NCI-H2171 (cell line): ENCODE results near the gene ZDHHC12.

ENCODE experiments used
- DNase-seq: peaks from one replicate; lab custom pipeline; 2025; lab: John Stamatoyannopoulos, UW

ZDHHC12 gene

DNA sequence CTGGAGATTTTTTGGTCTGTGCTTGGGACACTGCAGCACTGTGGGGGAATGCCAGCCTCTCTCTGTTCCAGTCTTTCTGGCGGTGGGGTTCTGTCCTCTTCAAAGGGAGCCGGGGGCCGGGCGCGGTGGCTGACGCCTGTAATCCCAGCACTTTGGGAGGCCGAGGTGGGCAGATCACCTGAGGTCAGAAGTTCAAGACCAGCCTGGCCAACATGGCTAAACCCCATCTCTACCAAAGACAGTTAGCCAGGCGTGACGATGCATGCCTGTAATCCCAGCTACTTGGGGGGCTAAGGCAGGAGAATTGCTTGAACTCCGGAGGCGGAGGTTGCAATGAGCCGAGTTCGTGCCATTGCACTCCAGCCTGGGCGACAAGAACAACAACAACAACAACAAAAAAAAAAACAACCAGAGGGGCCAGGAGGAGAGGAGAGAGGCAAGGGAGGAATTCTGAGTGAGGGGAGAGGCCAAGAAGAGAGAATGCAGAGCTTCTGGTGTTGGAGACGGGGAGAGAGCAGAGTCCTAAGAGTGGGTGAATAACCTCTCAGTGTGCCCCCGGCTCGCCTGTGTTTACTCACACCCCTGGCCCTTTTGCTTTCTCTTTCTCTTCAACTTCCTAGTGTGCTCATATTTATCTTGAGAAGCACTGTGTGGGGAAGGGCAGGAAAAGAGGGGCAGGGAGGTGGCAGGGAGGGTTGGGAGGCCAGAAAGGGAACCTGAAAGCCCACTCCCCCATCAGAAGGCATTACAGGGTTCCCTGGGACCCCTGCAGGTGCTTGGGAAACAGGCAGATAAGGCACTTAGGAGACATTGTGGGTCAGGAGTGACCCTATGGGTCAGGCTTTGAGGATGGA, 38.1 kb downstream of the ZDHHC12 start:
- DNase-seq: no peak

DNA sequence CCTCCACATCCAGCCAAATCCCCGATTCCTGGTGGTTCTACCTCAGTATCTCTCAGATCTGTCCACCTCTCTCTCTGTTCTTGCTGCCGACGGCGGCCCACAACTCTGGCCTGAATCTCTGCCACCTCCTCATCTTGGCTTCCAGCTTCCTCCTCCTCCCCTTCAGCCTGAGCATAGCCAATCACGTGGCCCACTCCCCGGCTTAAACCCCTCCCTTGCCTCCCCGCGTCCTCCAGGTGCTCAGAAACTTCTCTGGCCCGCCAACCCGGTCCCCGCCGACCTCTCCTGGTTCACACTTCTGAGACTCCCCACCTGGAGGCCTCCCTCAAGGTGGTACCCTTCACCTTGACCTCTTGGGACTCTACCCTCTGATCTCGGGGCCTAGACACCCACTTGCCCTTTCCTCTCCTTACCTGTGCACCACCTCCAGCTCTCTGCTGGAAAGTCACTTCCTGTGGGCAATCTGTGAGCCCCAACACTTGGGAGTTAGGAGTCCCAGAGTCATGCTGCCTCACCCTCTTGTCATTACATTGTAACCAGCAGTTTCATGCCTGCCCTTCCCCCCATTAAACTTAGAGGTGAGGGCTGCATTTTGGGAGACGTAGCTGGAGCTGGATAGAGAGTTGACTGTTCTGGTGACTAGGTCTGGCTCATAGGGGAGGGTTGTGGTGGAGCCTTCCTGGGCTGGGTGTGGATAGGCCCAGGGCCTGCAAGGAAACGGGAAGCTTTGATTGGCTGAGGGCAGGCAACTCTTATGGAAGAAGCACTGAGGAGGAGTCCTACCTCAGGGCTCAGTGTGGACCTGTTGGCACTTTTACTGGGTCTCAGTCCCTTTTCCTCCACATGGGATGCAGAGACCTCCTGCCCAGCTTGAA, 39.4 kb downstream of the ZDHHC12 start:
- no peak for DNase-seq

DNA sequence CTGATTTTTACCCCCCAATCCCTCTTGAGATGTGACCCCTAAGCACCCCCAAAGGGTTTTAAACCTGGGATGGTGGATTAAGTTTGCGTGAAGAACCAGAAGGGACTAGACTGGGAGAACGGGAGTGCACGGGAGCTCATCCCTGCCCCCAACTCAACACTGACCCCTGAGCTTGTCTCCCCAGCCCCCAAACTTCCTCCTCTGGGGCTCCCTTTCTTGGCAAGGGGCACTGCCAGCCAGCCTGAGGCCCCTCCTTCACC, 39.9 kb downstream of the ZDHHC12 start:
- no peak for DNase-seq

DNA sequence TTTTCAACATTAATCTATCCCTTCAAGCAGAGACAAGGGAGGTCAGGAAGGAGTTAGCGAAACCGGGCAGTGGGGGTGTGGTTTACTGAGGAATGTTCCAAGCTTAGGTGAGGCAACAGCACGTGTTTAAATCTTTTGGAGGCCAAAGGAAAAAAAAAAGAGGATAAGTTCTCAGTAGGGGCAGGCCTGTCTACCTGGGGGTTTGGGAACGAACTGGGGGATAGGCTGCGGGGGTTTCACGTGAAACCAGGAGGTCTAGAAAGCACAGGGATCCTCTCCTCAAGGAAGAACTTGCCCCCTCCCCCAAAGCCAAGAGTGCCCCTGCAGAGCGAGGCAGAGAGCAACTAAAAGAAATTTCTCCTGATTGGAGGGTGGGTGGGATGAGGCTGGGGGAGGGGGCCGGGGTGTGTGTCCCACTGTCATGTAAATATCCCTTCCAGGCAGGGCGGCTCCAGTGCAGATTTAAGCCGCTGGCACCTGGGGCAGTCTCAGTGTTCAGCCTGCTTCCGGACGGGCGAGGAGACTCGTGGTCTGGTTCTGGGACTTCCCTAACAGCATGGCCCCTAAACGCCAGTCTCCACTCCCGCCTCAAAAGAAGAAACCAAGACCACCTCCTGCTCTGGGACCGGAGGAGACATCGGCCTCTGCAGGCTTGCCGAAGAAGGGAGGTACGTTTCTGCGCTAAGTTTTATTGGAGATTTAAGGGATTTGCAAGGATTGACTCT, 40.4 kb downstream of the ZDHHC12 start:
- DNase-seq: no peak

DNA sequence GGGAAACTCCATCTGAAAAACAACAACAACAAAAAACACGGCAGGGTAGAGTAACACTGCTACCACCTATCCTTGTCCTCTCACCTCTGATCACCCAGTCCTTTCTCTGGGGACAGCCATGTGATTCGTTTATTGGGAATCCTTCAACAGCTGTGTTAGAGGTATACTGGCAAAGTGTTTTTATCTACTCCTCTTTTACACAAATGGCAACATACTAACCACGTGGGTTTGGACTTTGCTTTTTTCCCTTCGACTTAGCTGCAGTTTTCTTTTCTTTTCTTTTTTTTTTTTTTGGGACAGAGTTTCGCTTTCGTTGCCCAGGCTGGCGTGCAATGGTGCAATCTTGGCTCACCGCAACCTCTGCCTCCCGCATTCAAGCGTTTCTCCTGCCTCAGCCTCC, 46.1 kb downstream of the ZDHHC12 start:
- no peak for DNase-seq

DNA sequence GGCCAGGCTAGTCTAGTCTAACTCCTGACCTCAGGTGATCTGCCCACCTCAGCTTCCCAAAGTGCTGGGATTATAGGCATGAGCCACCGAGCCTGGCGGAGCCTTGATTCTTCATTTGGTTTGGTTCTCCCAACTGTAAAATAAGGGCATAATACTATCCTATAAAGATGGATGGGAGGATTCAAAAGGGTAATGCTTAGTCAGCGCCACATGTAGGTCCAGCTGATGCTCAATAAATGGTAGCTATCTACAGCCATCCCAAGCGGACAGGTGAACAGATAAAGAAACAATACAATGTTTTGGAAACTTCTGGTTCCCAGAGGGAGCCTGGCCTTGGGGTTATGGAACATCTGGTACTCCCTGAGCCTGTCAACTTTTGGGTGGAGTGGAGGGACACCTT, 48.5 kb downstream of the ZDHHC12 start:
- no peak for DNase-seq
